Mammary epithelial cell (primary cell): ENCODE data around the gene SDK1.

Experiments used
- EZH2 ChIP-seq: IDR thresholded peaks from 2 replicates; pipeline ENCODE4 v1.6.1; 2012; ENCODE audit warnings: low read length, inconsistent platforms, borderline replicate concordance
- TF ChIP-seq, protein P1 (sequence below), 2 donors: IDR thresholded peaks in 1 of 2; conservative IDR thresholded peaks in 1 of 2; 2 replicates each; pipeline ENCODE4 v1.5.1; 2011 to 2012; ENCODE audit warnings: inconsistent platforms in 2 of 2, low read length in 2 of 2, mild to moderate bottlenecking in 2 of 2, control low read depth in 1 of 2, low read depth in 1 of 2; ENCODE audit not compliant: insufficient read depth in 1 of 2; ENCODE audit errors: extremely low read depth in 1 of 2

DNA sequence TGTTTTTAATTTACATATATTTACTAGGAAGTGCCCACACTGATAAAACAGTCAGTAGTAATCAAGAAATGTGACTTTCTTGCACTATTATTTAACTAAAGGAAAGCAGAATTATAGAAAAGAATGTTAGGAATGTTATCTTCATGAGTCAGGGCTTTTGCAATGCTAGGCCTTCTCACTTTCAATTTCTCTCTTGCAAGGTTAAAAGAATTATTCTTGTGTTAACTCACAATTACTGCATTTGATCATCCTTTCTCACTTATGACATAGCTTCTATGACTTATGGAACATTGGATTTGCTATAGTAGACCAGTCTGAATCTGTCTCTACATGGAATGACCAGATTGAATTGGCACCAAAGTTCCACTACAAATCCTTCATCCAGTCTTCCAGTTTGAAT, 192.4 kb downstream of the SDK1 start:
- no peak for TF ChIP-seq EZH2
- TF ChIP-seq, protein P1, sequence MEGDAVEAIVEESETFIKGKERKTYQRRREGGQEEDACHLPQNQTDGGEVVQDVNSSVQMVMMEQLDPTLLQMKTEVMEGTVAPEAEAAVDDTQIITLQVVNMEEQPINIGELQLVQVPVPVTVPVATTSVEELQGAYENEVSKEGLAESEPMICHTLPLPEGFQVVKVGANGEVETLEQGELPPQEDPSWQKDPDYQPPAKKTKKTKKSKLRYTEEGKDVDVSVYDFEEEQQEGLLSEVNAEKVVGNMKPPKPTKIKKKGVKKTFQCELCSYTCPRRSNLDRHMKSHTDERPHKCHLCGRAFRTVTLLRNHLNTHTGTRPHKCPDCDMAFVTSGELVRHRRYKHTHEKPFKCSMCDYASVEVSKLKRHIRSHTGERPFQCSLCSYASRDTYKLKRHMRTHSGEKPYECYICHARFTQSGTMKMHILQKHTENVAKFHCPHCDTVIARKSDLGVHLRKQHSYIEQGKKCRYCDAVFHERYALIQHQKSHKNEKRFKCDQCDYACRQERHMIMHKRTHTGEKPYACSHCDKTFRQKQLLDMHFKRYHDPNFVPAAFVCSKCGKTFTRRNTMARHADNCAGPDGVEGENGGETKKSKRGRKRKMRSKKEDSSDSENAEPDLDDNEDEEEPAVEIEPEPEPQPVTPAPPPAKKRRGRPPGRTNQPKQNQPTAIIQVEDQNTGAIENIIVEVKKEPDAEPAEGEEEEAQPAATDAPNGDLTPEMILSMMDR (conservative IDR thresholded peaks at IDR 0.05 in 1 of 2, IDR thresholded peaks at IDR 0.05 in 1 of 2; ENCODE audit: extremely low read depth in 1 of 2, insufficient read depth in 1 of 2, low read depth in 1 of 2, low read length in 2 of 2): no peak
